Activated naive CD4-positive, alpha-beta T cell treated with anti-CD3 and anti-CD28 coated beads for 36 hours (primary cell): ENCODE results near the gene IL17D. TPM values are rescaled to one million over a fixed set of nuclear protein-coding genes. Genes with fewer than 3 reads are reported as not detected.
"Not testable (repeated sequence)": the region's sequence is repeated elsewhere in the genome, so short reads cannot be mapped to it uniquely, and the experiment has no call there.

Experiments used
- CTCF ChIA-PET: fragments of 350-600 bp; sonication (Branson Sonifier 250); formaldehyde crosslinking; loops from one replicate; lab custom pipeline; 2021; ENCODE audit warnings: antibody characterized with exemption; lab: Charles Lee
- DNase-seq: peaks from one replicate; pipeline ENCODE4 v3.0.0-alpha.2; 2020
- H3K27ac Mint-ChIP-seq: one replicate; pipeline ENCODE4 v1.8.0; 2021; ENCODE audit warnings: mild to moderate bottlenecking, mixed read lengths
- H3K27me3 Mint-ChIP-seq: one replicate; pipeline ENCODE4 v1.8.0; 2021; ENCODE audit warnings: low read depth, mixed read lengths
- H3K36me3 Mint-ChIP-seq: one replicate; pipeline ENCODE4 v1.8.0; 2021; ENCODE audit warnings: low read depth, mixed read lengths
- H3K4me1 Mint-ChIP-seq: one replicate; pipeline ENCODE4 v1.8.0; 2021; ENCODE audit warnings: low read depth, mixed read lengths
- H3K4me3 Mint-ChIP-seq: one replicate; pipeline ENCODE4 v1.8.0; 2021; ENCODE audit warnings: mild to moderate bottlenecking, moderate library complexity, mixed read lengths
- H3K9me3 Mint-ChIP-seq: one replicate; pipeline ENCODE4 v1.8.0; 2021; ENCODE audit warnings: mixed read lengths
- intact Hi-C: fragments of 100-400 bp; cut with micrococcal nuclease; formaldehyde crosslinking; loops from one replicate; pipeline ENCODE4 v1.15.1; 2023
- total RNA-seq, 2 experiments: library from RNA; stranded (reverse); gene quantifications; one replicate each; pipeline ENCODE4 v1.2.3, GENCODE V29; 2021

IL17D gene
- total RNA-seq, 2 experiments from 2014 or later, result 0.20 TPM; not detected in 1

- no peak for DNase-seq
- Mint-ChIP-seq H3K36me3 (peaks cover 7% of the 10 kb centered on the region), H3K4me1 (no peaks in the 10 kb centered on the region), H3K9me3 (no peaks in the 10 kb centered on the region), H3K27me3 (no peaks in the 10 kb centered on the region), H3K27ac (no peak overlapping the region), H3K4me3 (no peak overlapping the region)
- intact Hi-C loops, result no loop called here
- CTCF ChIA-PET, result no interaction called here
Observed at GRCh38 chr13:20679879-20680278, 23.6 kb upstream of the IL17D start.

DNA sequence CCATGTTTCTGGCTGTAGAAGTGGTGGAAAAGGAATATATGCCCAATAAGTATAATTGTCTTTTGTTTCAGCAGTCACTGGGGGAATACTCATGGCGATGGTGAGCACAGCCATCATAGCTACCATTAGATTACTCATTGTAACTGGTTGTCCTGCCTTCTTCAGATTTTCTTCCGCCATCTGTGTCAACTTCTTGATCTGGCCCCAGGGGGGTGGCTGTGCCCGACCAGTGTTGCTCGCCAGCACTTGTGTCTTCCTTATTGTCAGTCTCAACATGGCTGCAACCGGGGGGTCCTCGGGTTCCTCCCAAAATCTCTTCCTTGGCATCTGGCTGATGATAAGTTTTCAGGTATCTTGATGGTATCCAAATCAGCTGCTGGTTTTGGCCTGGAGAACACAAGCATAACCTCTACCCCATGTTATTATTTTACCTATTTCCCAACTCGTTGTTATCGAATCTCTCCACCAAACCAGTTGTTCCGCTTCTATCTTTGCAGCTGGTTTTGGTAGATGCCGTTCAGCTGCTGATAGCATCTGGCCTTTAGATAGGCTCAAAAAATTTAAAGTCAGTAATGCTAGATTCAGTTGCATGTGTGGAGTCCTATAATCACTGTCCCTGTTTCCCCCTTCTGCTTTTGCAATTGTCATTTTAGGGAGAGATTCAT lies 23.0 kb upstream of the IL17D start:
- no peak overlapping the region for H3K4me3 Mint-ChIP-seq
- H3K9me3 Mint-ChIP-seq, result no peaks in the 10 kb centered on the region
- DNase-seq, result no peak
- CTCF ChIA-PET, result interaction anchor here (1.2 kb wide), 1 partner anchor 185 kb away, joined by 3 read pairs; no protein-coding TSS in a partner anchor
- no peak overlapping the region for H3K27ac Mint-ChIP-seq
- H3K4me1 Mint-ChIP-seq, result no peaks in the 10 kb centered on the region
- H3K36me3 Mint-ChIP-seq, result peaks cover 7% of the 10 kb centered on the region
- intact Hi-C loops, result no loop called here
- no peaks in the 10 kb centered on the region for H3K27me3 Mint-ChIP-seq

GRCh38 chr13:20681481-20681880 lies 22.0 kb upstream of the IL17D start:
- DNase-seq, H3K27ac Mint-ChIP-seq, H3K4me3 Mint-ChIP-seq, intact Hi-C loops, H3K9me3 Mint-ChIP-seq, H3K4me1 Mint-ChIP-seq, H3K27me3 Mint-ChIP-seq, H3K36me3 Mint-ChIP-seq: not testable (repeated sequence)
- CTCF ChIA-PET, result interaction anchor here (0.6 to 1.2 kb wide), 2 partner anchors 186 to 215 kb away, joined by 3 read pairs; no protein-coding TSS in a partner anchor

- Mint-ChIP-seq H3K27me3 (no peaks in the 10 kb centered on the region), H3K4me1 (no peaks in the 10 kb centered on the region), H3K4me3 (no peak overlapping the region), H3K36me3 (peaks cover 4% of the 10 kb centered on the region), H3K27ac (no peak overlapping the region), H3K9me3 (no peaks in the 10 kb centered on the region)
- intact Hi-C loops, result no loop called here
- CTCF ChIA-PET, result no interaction called here
- no peak for DNase-seq
Observed at GRCh38 chr13:20682061-20682460, 21.4 kb upstream of the IL17D start.

DNA sequence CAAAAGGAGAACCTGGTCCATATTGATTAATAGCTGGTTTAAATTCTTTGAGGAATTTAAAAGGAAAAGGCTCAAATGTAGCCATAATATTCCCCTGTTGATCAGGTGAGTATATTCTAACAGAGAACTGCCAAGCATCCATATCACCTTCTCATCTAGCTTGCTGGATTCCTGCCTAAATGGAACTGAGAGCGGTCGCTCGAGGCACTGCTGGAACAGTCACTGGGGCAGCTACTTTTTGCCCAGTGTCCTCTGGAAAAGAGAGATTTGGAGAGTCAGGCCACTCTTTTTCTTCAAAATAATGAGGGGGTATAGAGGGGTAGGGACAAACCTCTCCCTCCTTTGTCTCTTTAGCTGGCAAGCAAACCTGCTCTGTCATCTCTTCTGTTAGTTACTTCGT lies 19.5 kb upstream of the IL17D start:
- H3K27ac Mint-ChIP-seq, result no peak overlapping the region

GRCh38 chr13:20684546-20684945 lies 19.0 kb upstream of the IL17D start:
- no peak overlapping the region for H3K4me3 Mint-ChIP-seq
- H3K4me1 Mint-ChIP-seq, result no peaks in the 10 kb centered on the region
- peaks cover 4% of the 10 kb centered on the region for H3K36me3 Mint-ChIP-seq
- no peaks in the 10 kb centered on the region for H3K27me3 Mint-ChIP-seq
- H3K9me3 Mint-ChIP-seq, result no peaks in the 10 kb centered on the region
- no peak overlapping the region for H3K27ac Mint-ChIP-seq
- CTCF ChIA-PET, result interaction anchor here (0.7 kb wide), 1 partner anchor 29 kb away, joined by 3 read pairs; no protein-coding TSS in a partner anchor
- intact Hi-C loops, result no loop called here
- DNase-seq, result no peak

More for the DNA sequence above, 19.5 kb upstream of the IL17D start:
- Mint-ChIP-seq H3K4me1 (no peaks in the 10 kb centered on the region), H3K27me3 (no peaks in the 10 kb centered on the region), H3K4me3 (no peak overlapping the region), H3K9me3 (no peaks in the 10 kb centered on the region), H3K36me3 (peaks cover 4% of the 10 kb centered on the region)
- intact Hi-C loops, result no loop called here
- CTCF ChIA-PET, result interaction anchor here (1.2 kb wide), 1 partner anchor 22 kb away, joined by 3 read pairs; no protein-coding TSS in a partner anchor
- DNase-seq, result no peak

DNA sequence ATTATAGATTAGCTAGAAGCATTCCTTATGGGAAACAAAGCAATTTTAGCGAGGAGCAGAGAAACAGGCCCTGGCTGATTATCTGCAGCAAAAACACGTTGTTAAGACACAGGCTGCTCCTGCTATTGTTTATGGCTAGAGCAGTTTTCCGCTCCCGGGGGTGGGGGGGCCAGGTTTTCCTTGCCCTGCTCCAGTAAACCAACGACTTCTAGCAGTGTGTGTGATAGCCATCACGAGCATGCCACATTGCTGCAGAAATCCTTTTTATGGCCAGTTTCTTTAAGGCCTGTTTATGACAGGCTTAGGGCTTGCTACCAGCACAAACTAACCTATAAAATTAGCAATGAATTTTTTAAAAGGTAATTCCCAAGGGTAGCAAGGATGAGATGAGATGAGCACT lies 18.4 kb upstream of the IL17D start:
- intact Hi-C loops, result no loop called here

GRCh38 chr13:20686167-20686566 lies 17.3 kb upstream of the IL17D start:
- Mint-ChIP-seq H3K27ac (no peak overlapping the region), H3K4me3 (no peak overlapping the region), H3K36me3 (peaks cover 1% of the 10 kb centered on the region), H3K9me3 (no peaks in the 10 kb centered on the region), H3K27me3 (no peaks in the 10 kb centered on the region), H3K4me1 (no peaks in the 10 kb centered on the region)
- no peak for DNase-seq
- intact Hi-C loops, result no loop called here
- CTCF ChIA-PET, result no interaction called here

More for the DNA sequence above, 18.4 kb upstream of the IL17D start:
- Mint-ChIP-seq H3K27ac (no peak overlapping the region), H3K4me3 (no peak overlapping the region), H3K27me3 (no peaks in the 10 kb centered on the region), H3K9me3 (no peaks in the 10 kb centered on the region), H3K4me1 (no peaks in the 10 kb centered on the region), H3K36me3 (peaks cover 1% of the 10 kb centered on the region)
- no peak for DNase-seq
- CTCF ChIA-PET, result interaction anchor here (0.7 kb wide), 1 partner anchor 28 kb away, joined by 3 read pairs; no protein-coding TSS in a partner anchor

DNA sequence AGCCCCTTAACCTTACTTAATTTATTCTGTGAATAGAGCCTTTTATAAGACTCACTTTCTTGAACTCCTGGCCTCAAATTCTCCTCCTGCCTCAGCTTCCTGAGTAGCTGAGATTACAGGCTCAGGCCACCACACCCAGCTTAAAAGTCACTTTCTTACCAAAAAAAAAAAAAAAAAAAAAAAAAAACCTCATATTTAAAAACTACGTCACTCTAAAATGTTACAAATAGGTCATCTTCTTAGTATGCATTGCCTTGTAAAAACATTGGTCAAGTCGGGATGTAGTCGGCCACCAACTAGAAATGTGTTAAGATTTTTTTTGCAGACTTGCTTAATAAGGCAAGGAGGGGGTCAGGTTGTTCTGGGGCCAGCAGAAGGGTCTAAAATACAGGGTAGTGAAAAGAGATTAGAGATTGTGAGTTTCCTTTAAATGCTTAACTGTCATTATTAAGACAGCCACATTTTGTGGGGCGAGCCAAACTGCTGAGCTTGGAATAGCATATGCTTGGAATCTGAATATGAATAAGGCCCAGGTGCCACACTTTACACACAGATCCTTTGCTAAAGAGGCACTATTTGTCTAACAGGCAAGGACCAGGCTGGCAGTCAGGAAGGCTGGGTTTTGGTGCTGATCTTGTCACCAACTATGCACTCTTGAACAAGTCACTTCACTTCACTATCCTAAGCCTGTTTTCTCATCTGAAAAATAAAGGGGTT lies 16.5 kb upstream of the IL17D start:
- Mint-ChIP-seq H3K9me3 (no peaks in the 10 kb centered on the region), H3K36me3 (peaks cover 1% of the 10 kb centered on the region), H3K4me3 (no peak overlapping the region), H3K27ac (no peak overlapping the region), H3K27me3 (no peaks in the 10 kb centered on the region), H3K4me1 (no peaks in the 10 kb centered on the region)
- intact Hi-C loops, result no loop called here
- CTCF ChIA-PET, result interaction anchor here (1.1 to 1.5 kb wide), 2 partner anchors 191 to 490 kb away, joined by 3 to 6 read pairs; no protein-coding TSS in a partner anchor
- no peak for DNase-seq

DNA sequence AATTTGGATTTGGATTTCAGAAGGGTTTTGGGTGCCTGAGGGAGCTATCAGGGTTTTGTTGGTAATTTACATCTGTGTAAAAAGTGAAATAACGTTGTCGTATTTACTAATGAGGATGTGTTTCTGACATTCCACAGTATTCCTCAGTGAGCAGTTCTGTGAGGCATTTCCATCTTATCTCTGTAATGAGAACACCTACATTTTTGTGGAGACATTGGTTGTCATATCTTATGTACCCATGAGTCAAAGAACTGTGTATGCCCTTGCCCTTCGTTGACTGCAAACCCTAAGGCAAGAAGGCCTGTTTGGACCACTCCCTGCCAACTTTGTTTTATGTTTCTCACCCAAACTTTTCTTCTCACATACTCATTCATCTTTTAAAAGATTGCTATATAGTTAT lies 14.2 kb upstream of the IL17D start:
- DNase-seq, result no peak
- H3K4me3 Mint-ChIP-seq, result no peak overlapping the region
- CTCF ChIA-PET, result no interaction called here
- intact Hi-C loops, result no loop called here
- H3K4me1 Mint-ChIP-seq, result no peaks in the 10 kb centered on the region
- H3K27me3 Mint-ChIP-seq, result no peaks in the 10 kb centered on the region
- H3K9me3 Mint-ChIP-seq, result no peaks in the 10 kb centered on the region
- H3K36me3 Mint-ChIP-seq, result peaks cover 1% of the 10 kb centered on the region
- H3K27ac Mint-ChIP-seq, result no peak overlapping the region

GRCh38 chr13:20691616-20692015 lies 11.9 kb upstream of the IL17D start:
- DNase-seq, result no peak
- intact Hi-C loops, result no loop called here
- no peaks in the 10 kb centered on the region for H3K4me1 Mint-ChIP-seq
- H3K4me3 Mint-ChIP-seq, result no peak overlapping the region
- H3K27ac Mint-ChIP-seq, result no peak overlapping the region
- H3K36me3 Mint-ChIP-seq, result no peaks in the 10 kb centered on the region
- CTCF ChIA-PET, result no interaction called here
- no peaks in the 10 kb centered on the region for H3K9me3 Mint-ChIP-seq
- H3K27me3 Mint-ChIP-seq, result peaks cover 7% of the 10 kb centered on the region

DNA sequence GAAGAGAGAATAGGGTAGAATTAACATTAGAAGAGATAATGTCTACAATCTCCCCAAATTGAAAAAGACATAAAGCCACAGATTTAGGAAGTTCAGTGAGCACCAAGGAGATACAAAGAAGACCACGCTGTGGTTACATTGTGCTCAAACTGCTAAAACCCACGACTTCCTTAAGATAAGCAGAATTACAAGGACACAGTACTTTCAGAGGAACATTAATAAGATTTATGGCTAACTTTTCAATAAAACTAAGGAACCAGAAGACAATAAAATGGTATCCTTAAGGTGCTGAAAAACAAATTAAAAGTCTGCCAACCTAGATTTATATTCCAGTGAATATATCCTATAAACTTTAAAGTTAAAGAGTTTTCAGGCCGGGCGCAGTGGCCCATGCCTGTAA lies 7.4 kb upstream of the IL17D start:
- H3K27ac Mint-ChIP-seq, result no peak overlapping the region
- H3K36me3 Mint-ChIP-seq, result no peaks in the 10 kb centered on the region
- H3K4me1 Mint-ChIP-seq, result no peaks in the 10 kb centered on the region
- CTCF ChIA-PET, result no interaction called here
- intact Hi-C loops, result no loop called here
- no peak for DNase-seq
- H3K27me3 Mint-ChIP-seq, result peaks cover 29% of the 10 kb centered on the region
- no peaks in the 10 kb centered on the region for H3K9me3 Mint-ChIP-seq
- H3K4me3 Mint-ChIP-seq, result no peak overlapping the region
